HG03045 (cell line): Measurements from ENCODE around the gene ZCCHC13.
"Not testable (repeated sequence)": the region's sequence is repeated elsewhere in the genome, so short reads cannot be mapped to it uniquely, and the experiment has no call there.

Source experiments
- ATAC-seq: cut with Tn5 transposase; IDR thresholded peaks from one replicate; pipeline ENCODE4 v1.9.1; 2021; ENCODE audit warnings: mild to moderate bottlenecking, moderate library complexity; ENCODE audit not compliant: unreplicated experiment

ZCCHC13 gene

DNA sequence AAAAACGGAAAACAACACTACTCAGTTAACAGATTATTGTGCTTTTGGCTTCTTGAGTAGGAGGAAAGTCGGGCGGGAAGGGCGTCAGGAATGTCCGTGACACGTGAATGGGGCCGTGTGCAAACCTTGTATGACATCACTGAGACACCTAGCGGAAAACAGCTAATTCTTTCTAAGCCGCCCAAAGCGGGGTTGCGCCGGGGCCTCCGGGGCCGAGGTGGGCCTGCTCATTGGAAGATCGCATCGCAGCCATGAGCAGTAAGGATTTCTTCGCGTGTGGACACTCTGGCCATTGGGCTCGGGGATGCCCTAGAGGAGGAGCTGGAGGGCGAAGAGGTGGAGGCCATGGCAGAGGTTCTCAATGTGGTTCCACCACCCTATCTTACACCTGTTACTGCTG is at the start of gene ZCCHC13:
ZCCHC13 (plus strand) TSS at position 165 of the 400 bp plus-strand sequence; CDS start at position 252, 87 bp downstream.
- ATAC-seq: no peak

GRCh38 chrX:74258111-74258510 is 45.9 kb upstream of the ZCCHC13 start:
- not testable (repeated sequence) for ATAC-seq

DNA sequence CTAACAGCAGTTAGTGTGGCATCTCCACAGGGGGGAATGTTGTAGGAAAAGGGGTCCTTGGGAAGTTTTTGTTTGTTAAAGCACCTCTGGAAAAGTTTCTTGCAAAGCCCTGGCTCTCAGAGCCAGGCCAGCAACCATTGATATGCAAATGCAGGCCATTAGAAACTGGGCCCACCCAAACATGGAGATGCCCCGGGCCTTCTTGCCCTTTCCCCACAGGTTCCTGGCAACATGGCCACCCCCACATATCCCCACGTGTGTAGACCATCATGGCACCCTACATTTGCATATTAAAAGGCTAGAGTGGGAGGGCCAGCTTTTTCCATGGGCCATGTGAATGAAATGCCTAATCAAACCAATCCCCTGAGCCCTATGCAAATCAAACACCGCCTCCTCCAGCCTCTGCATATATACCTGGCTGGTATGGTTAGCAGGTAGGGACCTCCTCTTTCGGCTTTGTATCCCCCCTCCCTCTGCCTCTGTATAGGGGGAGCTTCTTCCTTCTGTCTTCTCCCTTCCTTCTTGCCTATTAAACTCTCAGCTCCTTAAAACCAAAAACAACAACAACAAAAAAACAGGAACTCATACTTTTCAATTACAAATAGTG is 44.0 kb upstream of the ZCCHC13 start:
- ATAC-seq: no peak

- ATAC-seq: no peak
Observed at GRCh38 chrX:74262452-74263209, 41.3 kb upstream of the ZCCHC13 start.

- no peak for ATAC-seq
Observed at GRCh38 chrX:74270393-74270792, 33.6 kb upstream of the ZCCHC13 start.

DNA sequence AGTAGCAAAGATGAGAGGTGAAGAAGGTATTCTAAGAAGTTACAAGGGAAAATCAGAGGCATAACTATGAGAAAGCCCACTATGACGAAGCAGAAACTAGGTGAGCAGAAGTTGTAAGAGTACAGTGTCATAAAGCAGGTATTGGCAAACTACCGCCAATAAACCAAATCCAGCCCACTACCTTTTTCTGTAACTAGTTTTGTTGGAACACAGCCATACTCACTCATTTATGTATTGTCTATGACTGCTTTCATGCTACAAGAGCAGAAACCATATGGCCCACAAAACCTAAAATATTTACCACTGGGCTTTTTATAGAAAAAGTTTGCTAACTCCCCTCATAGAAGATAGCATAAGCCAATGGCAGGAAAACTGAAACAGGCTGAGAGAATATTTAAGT is 31.8 kb upstream of the ZCCHC13 start:
- peak; percentile 56 for ATAC-seq

DNA sequence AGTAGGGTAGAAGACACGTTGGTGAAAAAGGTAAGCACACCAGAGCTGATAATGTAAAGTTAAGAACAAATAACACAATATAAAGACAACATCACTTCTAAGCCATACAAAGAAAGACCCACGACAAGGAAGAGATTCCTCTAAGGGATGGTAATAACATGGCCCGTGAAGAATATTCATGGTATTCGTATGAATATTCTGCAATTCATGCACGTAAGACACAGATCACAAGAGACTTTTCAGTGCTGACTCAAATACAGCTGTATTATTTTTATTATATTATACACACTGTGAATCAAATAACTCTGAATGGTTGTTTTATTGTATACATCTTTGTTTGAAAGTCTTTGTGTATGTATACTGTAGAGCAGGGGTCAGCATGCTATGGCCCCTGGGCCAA is 29.5 kb upstream of the ZCCHC13 start:
- ATAC-seq: no peak

DNA sequence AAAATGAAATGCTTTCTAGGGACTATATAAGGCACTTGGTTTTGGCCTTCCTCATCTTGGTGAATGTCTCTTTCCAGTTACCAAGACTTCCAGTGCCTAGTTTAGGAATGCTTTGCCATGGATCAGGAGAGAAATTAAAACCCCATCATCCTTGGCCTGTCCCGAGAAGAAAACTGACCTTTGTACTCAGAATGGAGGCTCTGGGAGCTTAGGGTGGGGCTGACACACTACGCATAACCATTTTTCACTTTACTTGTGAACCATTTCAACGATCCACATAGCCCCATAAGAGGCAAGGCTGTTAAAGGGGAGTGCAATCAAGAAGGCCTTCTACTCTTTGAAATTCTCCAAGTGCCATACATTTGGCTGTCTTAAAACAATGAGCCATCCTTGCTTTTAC is 26.7 kb upstream of the ZCCHC13 start:
- ATAC-seq: no peak

DNA sequence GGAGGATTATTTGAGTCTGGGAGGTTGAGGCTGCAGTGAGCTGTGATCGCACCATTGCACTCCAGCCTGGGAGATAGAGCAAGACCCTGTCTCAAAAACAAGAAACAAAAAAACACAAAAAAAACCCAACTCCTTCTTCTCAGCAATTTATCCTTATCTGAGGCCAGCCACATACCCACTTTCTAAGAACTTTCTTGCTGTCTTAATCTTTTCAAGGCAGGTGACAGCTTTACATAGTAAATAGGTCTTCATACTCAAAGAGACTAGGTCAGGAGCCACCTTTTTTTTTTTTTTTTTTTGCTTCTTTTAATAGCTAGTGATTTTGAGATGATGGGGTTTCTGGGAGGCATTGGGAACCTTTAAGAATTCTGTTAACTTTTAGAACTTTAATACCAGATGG is 26.1 kb upstream of the ZCCHC13 start:
- no peak for ATAC-seq

DNA sequence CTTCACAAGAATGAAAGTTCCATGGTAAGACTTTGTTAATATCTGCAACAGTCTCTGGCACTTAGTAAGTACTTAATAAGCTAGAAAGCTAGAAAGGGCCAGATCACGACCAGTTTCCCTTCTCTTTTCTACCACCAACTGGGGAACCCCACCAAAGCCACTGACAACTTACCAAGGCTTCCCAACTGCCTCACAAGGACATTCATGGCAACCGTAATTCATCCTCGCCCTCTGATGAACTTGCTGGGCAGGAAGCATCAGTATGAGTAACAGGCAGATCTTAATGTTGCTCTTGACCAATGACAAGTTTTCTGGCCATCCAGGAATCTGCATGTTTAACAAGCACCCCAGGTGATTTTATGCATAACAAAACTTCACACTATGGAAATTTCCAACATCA is 23.2 kb upstream of the ZCCHC13 start:
- no peak for ATAC-seq

DNA sequence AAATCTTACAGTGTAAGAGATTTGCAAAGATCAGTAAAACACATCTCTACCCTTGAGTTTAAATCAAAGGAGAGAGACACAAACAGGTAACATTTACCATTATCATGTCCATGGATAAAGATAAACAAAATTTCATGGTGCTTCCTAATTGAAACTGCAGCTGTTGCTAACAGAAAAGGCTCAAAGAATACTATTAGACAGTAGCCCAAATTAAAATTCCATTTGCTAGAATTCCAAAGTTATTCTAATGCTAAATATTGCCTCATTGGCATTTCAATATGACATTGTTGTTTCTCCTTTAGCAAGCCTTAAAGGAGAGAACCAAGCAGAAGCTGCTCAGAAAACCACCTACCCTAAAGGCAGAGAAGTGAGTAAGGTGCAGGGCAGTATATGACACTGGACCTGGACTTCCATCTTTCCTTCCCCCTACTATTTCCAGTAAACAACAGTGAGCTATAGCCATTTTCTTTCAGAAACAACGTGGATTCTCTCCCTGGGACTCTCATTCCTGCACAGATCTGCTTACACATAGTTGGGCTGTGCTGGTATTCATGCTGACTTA is 19.5 kb upstream of the ZCCHC13 start:
- no peak for ATAC-seq

GRCh38 chrX:74286950-74287740 is 16.8 kb upstream of the ZCCHC13 start:
- no peak for ATAC-seq

GRCh38 chrX:74291577-74291963 is 12.4 kb upstream of the ZCCHC13 start:
- ATAC-seq: no peak

DNA sequence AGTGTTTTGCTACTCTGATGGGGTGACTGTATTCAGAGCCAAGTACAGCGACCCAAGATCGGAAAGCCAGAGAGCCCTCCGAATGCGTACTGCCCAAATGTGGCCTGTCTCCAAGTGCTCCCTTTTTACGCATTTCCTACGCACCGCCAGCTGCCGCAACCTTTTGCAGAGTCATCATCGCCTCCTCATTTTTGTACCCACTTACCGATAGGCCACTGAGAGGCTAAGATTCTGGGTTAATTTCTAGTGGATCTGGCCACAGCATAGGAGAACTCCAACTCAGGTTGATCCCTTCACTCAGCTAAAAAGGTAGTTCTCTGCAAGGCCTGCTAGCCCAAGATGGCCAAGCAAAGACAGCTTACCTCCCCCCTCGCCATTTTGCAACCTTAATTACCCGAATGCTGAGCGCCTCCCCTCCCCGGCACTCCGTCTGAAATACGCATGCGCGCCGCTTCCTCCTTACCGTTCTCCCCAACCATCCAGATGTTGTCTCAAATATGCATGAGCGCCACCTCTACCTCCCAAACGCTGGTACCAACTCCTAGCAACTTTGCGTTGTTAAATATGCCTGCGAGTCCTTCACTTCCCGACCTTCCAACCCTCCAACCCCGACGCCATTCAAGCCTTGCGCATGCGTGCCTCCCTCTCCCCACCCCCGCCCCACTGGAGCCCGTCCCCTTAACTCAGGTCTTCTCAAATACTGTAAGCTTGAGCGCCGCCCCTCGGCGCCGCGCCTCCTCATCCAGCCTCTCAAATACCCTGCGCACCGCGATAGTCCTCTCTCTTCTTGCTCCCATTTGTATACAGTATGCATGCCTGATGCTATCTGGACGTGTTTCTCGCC is 11.8 kb upstream of the ZCCHC13 start:
- peak; percentile 92 for ATAC-seq

GRCh38 chrX:74292808-74293123 is 11.2 kb upstream of the ZCCHC13 start:
- no peak for ATAC-seq

DNA sequence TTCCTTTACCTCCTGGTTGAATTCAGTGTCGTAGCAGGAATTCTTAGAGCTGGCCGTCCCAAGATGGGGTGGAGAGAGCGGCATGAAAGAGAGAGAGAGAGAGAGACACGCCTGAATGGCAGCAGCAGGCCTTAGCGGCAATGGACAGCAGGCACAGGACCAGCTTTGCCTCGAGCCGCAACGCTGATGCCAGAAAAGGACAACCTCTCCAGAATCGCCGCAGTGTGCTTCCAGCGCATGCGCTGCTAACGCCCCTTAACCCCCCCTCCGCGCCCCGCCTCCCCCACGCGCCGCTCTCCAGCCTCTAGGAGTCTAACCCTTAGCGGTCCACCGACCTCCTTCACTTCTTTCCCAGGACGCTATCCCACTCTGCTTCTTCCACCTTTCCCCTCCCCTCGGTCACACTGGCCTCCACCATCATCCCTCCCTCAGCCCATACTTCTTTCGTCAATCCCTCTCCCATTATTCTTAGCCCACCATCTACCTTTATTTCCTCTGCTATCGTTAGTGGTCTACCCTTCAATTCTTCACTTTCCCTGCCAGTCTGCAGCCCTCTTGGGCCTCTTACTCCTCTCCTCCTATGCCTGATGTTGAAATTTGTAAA is 10.5 kb upstream of the ZCCHC13 start:
- no peak for ATAC-seq

- no peak for ATAC-seq
Observed at GRCh38 chrX:74295101-74295500, 8.9 kb upstream of the ZCCHC13 start.

GRCh38 chrX:74297766-74298165 is 6.2 kb upstream of the ZCCHC13 start:
- ATAC-seq: no peak

- no peak for ATAC-seq
Observed at GRCh38 chrX:74300869-74301268, 3.1 kb upstream of the ZCCHC13 start.

DNA sequence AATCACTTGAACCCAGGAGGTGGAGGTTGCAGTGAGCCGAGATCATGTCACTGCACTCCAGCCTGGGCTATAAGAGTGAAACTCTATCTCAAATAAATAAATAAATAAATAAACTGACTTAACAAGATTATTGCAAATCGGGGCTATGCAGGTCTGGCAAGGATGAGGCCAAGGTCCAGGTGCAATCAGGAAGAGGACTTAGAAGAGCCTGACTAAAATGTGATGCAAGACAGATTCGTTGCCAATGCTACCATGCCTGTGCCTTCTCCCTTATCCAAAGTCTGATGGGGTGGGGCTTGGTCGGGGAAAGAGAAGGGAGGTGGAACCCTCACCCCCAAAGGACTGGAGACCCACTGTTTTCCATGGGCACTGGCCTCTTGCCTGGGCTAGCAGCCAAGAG is 14.7 kb downstream of the ZCCHC13 start:
- no peak for ATAC-seq
